HepG2 (cell line): ENCODE measurements around the gene DNAJC18. TPM values are rescaled to one million over a fixed set of nuclear protein-coding genes. Genes with fewer than 3 reads are reported as not detected.

ENCODE experiments used
- ASH2L ChIP-seq: fragments of 300-600, 200-600 bp; sonication (generic); IDR thresholded peaks from 2 replicates; pipeline ENCODE4 v1.7.0; 2017; ENCODE audit warnings: low read depth, mild to moderate bottlenecking, moderate library complexity, mixed read lengths, low read length; ENCODE audit not compliant: insufficient read length
- CCDC6 ChIP-seq: sonication (generic); formaldehyde crosslinking; IDR thresholded peaks from 2 replicates; pipeline ENCODE4 v1.8.1; 2022; ENCODE audit warnings: mild to moderate bottlenecking, missing genetic modification reagents, moderate library complexity
- DR1 ChIP-seq: sonication (generic); formaldehyde crosslinking; IDR thresholded peaks from 2 replicates; pipeline ENCODE4 v1.8.0; 2021; ENCODE audit warnings: mild to moderate bottlenecking, missing genetic modification reagents, inconsistent platforms
- E2F5 ChIP-seq: sonication (generic); formaldehyde crosslinking; conservative IDR thresholded peaks from 2 replicates; pipeline ENCODE4 v1.4.0; 2020; ENCODE audit warnings: missing genetic modification reagents
- FOSL2 ChIP-seq: sonication (generic); formaldehyde crosslinking; IDR thresholded peaks from 2 replicates; pipeline ENCODE4 v1.4.0; 2020; ENCODE audit warnings: missing genetic modification reagents
- FOXM1 ChIP-seq: sonication (generic); formaldehyde crosslinking; IDR thresholded peaks from 2 replicates; pipeline ENCODE4 v1.5.0; 2020; ENCODE audit warnings: missing genetic modification reagents
- HDAC2 ChIP-seq: sonication (generic); formaldehyde crosslinking; IDR thresholded peaks from 2 replicates; pipeline ENCODE4 v1.4.0; 2020; ENCODE audit warnings: missing genetic modification reagents
- HMG20A ChIP-seq: IDR thresholded peaks from 2 replicates; pipeline ENCODE4 v1.6.1; 2016; ENCODE audit warnings: borderline replicate concordance
- HNRNPLL ChIP-seq: fragments of 200-400 bp; formaldehyde crosslinking; IDR thresholded peaks from 2 replicates; pipeline ENCODE4 v1.6.1; 2017; ENCODE audit warnings: mild to moderate bottlenecking, low read depth, low read length; ENCODE audit not compliant: poor library complexity, severe bottlenecking
- LCORL ChIP-seq, 2 experiments: fragments of 450-650 bp in 1 of 2; sonication (generic) in 1 of 2; formaldehyde crosslinking in 1 of 2; IDR thresholded peaks; 2 replicates each; pipeline versions ENCODE4 v1.5.0 to v1.6.1; 2017 to 2020; ENCODE audit warnings: antibody characterized with exemption in 1 of 2, missing genetic modification reagents in 1 of 2
- MNT ChIP-seq: fragments of 450-650 bp; IDR thresholded peaks from 2 replicates; pipeline ENCODE4 v1.6.1; 2016
- SMC3 ChIP-seq: IDR thresholded peaks from 2 replicates; pipeline ENCODE4 v1.6.1; 2011; ENCODE audit warnings: low read length, improper control_type of control experiment
- SOX5 ChIP-seq: IDR thresholded peaks from 2 replicates; pipeline ENCODE4 v1.6.1; 2016; ENCODE audit warnings: borderline replicate concordance
- TIGD3 ChIP-seq: sonication (generic); formaldehyde crosslinking; IDR thresholded peaks from 2 replicates; pipeline ENCODE4 v1.5.1; 2020; ENCODE audit warnings: mild to moderate bottlenecking, missing genetic modification reagents, borderline replicate concordance
- ZNF414 ChIP-seq: sonication (generic); formaldehyde crosslinking; IDR thresholded peaks from 2 replicates; pipeline ENCODE4 v1.5.0; 2020; ENCODE audit warnings: missing genetic modification reagents
- ZNF496 ChIP-seq: sonication (generic); formaldehyde crosslinking; IDR thresholded peaks from 2 replicates; pipeline ENCODE4 v1.8.1; 2023; ENCODE audit warnings: mild to moderate bottlenecking, moderate library complexity, missing genetic modification reagents; ENCODE audit not compliant: insufficient replicate concordance
- ZNF580 ChIP-seq: IDR thresholded peaks from 2 replicates; pipeline ENCODE4 v1.6.1; 2016; ENCODE audit warnings: low read depth, borderline replicate concordance
- ZNF770 ChIP-seq: sonication (generic); formaldehyde crosslinking; IDR thresholded peaks from 2 replicates; pipeline ENCODE4 v1.5.0; 2020; ENCODE audit warnings: mild to moderate bottlenecking, missing genetic modification reagents
- ZSCAN20 ChIP-seq: sonication (generic); formaldehyde crosslinking; IDR thresholded peaks from 2 replicates; pipeline ENCODE4 v1.4.0; 2020; ENCODE audit warnings: missing genetic modification reagents, mild to moderate bottlenecking, borderline replicate concordance
- ZXDC ChIP-seq: sonication (generic); formaldehyde crosslinking; IDR thresholded peaks from 2 replicates; pipeline ENCODE4 v1.5.0; 2020; ENCODE audit warnings: mild to moderate bottlenecking, missing genetic modification reagents
- polyA plus RNA-seq, 8 experiments: library from polyadenylated mRNA; depleted of rRNA in 3 of 8; stranded (reverse) in 7 of 8; unstranded in 1 of 8; fragments of >200 nt; fragmentation: Illumina TruSeq in 4 of 8; extraction: Trizol in 4 of 8; gene quantifications; 2 replicates each; pipeline versions ENCODE4 v1.2.1 to v1.2.3, GENCODE V29; 2011 to 2016; ENCODE audit warnings: low read depth in 4 of 8, missing spikeins in 1 of 8, mixed read lengths in 1 of 8; ENCODE audit not compliant: insufficient read depth in 1 of 8
- total RNA-seq, 5 experiments: library from RNA; depleted of rRNA; stranded (reverse); fragments of >200 nt; fragmentation: Illumina TruSeq; extraction: Trizol; gene quantifications; 2 replicates each; pipeline ENCODE4 v1.2.3, GENCODE V29; 2016; ENCODE audit warnings: low read depth in 1 of 5

The DNAJC18 gene
- total and polyA plus RNA-seq, 2 of the 13 experiments (the other 11 are each of a cell fraction or from before 2014, with no cell fraction given), result 6.5 to 6.6 TPM

GRCh38 chr5:139402561-139403158, 36.7 kb downstream of the DNAJC18 start (continued):
- no peak for TF ChIP-seq E2F5 (CRISPR knock-in tag)
- TF ChIP-seq ZNF580 (CRISPR knock-in tag), result no peak
- no peak for TF ChIP-seq CCDC6 (CRISPR knock-in tag)
- no peak for TF ChIP-seq LCORL (IDR thresholded peaks at IDR 0.05)
- no peak for TF ChIP-seq LCORL (CRISPR knock-in tag; IDR thresholded peaks at IDR 0.05)
- TF ChIP-seq HNRNPLL, result no peak
- no peak for TF ChIP-seq ZNF414
- TF ChIP-seq ASH2L, result no peak
- TF ChIP-seq HMG20A (CRISPR knock-in tag), result no peak
- TF ChIP-seq SOX5 (CRISPR knock-in tag), result 0 out of 2 replicates have a peak, but pooled peaks have one; percentile 12
- no peak for TF ChIP-seq FOXM1
- no peak for TF ChIP-seq MNT
- peak; percentile 54; the same call in 1 of the 2 replicates for TF ChIP-seq HDAC2 (CRISPR knock-in tag)
- TF ChIP-seq ZNF496, result no peak
- no peak for TF ChIP-seq TIGD3 (CRISPR knock-in tag)
- TF ChIP-seq FOSL2 (CRISPR knock-in tag), result 0 out of 2 replicates have a peak, but pooled peaks have one; percentile 21
- no peak for TF ChIP-seq ZNF770 (CRISPR knock-in tag)
- no peak for TF ChIP-seq ZSCAN20 (CRISPR knock-in tag)
- TF ChIP-seq DR1 (CRISPR knock-in tag), result no peak
- TF ChIP-seq ZXDC (CRISPR knock-in tag), result no peak
- peak; percentile 44; the same call in 1 of the 2 replicates for TF ChIP-seq SMC3
